T-helper 2 cell treated with Interferon-gamma antibody and Interleukin-4, amounts not matched to agents 100 ng/mL and 5 ng/mL, for 36 hours (primary cell): ENCODE results near the gene CIB4. TPM values are rescaled to one million over a fixed set of nuclear protein-coding genes. Genes with fewer than 3 reads are reported as not detected.

Experiments
- intact Hi-C: fragments of 100-400 bp; cut with micrococcal nuclease; formaldehyde crosslinking; loops from one replicate; pipeline ENCODE4 v1.15.1; 2023
- total RNA-seq: library from RNA; stranded (reverse); gene quantifications from 2 replicates; pipeline ENCODE4 v1.2.3, GENCODE V29; 2022

CIB4 gene
- total RNA-seq, 1 donor from 2014 or later, result not detected

- intact Hi-C loops, result no loop called here
These were observed 85.7 kb downstream of the CIB4 start for GRCh38 chr2:26555246-26556133.

- intact Hi-C loops, result no loop called here
These were observed 88.4 kb downstream of the CIB4 start for GRCh38 chr2:26552641-26553374.

- intact Hi-C loops, result no loop called here
These were observed 90.7 kb downstream of the CIB4 start for GRCh38 chr2:26550276-26551015.

GRCh38 chr2:26542676-26543505 lies 98.3 kb downstream of the CIB4 start:
- intact Hi-C loops, result no loop called here

- intact Hi-C loops, result no loop called here
These were observed 99.0 kb downstream of the CIB4 start for GRCh38 chr2:26542194-26542455.

GRCh38 chr2:26541401-26542193 lies 99.6 kb downstream of the CIB4 start:
- intact Hi-C loops, result no loop called here

- intact Hi-C loops, result no loop called here
These were observed 100.2 kb downstream of the CIB4 start for GRCh38 chr2:26540961-26541360.

GRCh38 chr2:26540306-26540705 lies 100.9 kb downstream of the CIB4 start:
- intact Hi-C loops, result no loop called here

- intact Hi-C loops, result no loop called here
These were observed 103.2 kb downstream of the CIB4 start for GRCh38 chr2:26537826-26538475.

GRCh38 chr2:26537069-26537825 lies 103.9 kb downstream of the CIB4 start:
- intact Hi-C loops, result no loop called here

GRCh38 chr2:26536371-26537068 lies 104.6 kb downstream of the CIB4 start:
- intact Hi-C loops, result no loop called here

GRCh38 chr2:26535663-26536275 lies 105.4 kb downstream of the CIB4 start:
- intact Hi-C loops, result no loop called here

- intact Hi-C loops, result no loop called here
These were observed 106.1 kb downstream of the CIB4 start for GRCh38 chr2:26534865-26535662.

- intact Hi-C loops, result no loop called here
These were observed 106.9 kb downstream of the CIB4 start for GRCh38 chr2:26534098-26534864.

- intact Hi-C loops, result no loop called here
These were observed 107.5 kb downstream of the CIB4 start for GRCh38 chr2:26533661-26534060.
